Activated CD4-positive, alpha-beta T cell treated with anti-CD3 and anti-CD28 coated beads for 36 hours (primary cell): Measurements from ENCODE around the gene OSM. TPM values are rescaled to one million over a fixed set of nuclear protein-coding genes. Genes with fewer than 3 reads are reported as not detected.

ENCODE experiments used
- ATAC-seq: fragments of 200-7000 bp; cut with Tn5 transposase; one replicate; pipeline ENCODE4 v1.10.0; 2021; ENCODE audit warnings: mild to moderate bottlenecking, moderate library complexity
- CTCF ChIA-PET: fragments of 350-600 bp; sonication (Branson Sonifier 250); formaldehyde crosslinking; loops from one replicate; lab custom pipeline; 2021; ENCODE audit warnings: antibody characterized with exemption; lab: Charles Lee
- POLR2A ChIA-PET: fragments of 350-600 bp; sonication (Branson Sonifier 250); formaldehyde crosslinking; loops from one replicate; lab custom pipeline; 2021; ENCODE audit warnings: antibody characterized with exemption, inconsistent platforms; lab: Charles Lee
- DNase-seq: peaks from one replicate; pipeline ENCODE4 v3.0.0-alpha.2; 2020
- H3K27ac Mint-ChIP-seq: one replicate; pipeline ENCODE4 v1.8.0; 2021; ENCODE audit warnings: mixed read lengths
- H3K27me3 Mint-ChIP-seq: one replicate; pipeline ENCODE4 v1.8.0; 2021; ENCODE audit warnings: mixed read lengths
- H3K36me3 Mint-ChIP-seq: one replicate; pipeline ENCODE4 v1.8.0; 2021; ENCODE audit warnings: low read depth, mixed read lengths
- H3K4me1 Mint-ChIP-seq: one replicate; pipeline ENCODE4 v1.8.0; 2021; ENCODE audit warnings: mixed read lengths
- H3K4me3 Mint-ChIP-seq: one replicate; pipeline ENCODE4 v1.8.0; 2021; ENCODE audit warnings: mild to moderate bottlenecking, moderate library complexity, mixed read lengths
- H3K9me3 Mint-ChIP-seq: one replicate; pipeline ENCODE4 v1.8.0; 2021; ENCODE audit warnings: low read depth, mixed read lengths
- intact Hi-C, 2 experiments: fragments of 100-400 bp; cut with DNase I in 1 of 2; cut with micrococcal nuclease in 1 of 2; formaldehyde crosslinking; loops; one replicate each; pipeline versions ENCODE4 v1.14.2 to v1.15.1; 2022 to 2024; cut with DNase I, micrococcal nuclease
- total RNA-seq, 2 experiments: library from RNA; stranded (reverse); gene quantifications; one replicate each; pipeline ENCODE4 v1.2.3, GENCODE V29; 2021

Gene OSM
- total RNA-seq, 2 experiments from 2014 or later: 13.8 to 17.6 TPM

GRCh38 chr22:30297991-30298701 lies 31.5 kb upstream of the OSM start:
- peaks cover 37% of the 10 kb centered on the region for H3K36me3 Mint-ChIP-seq
- DNase-seq (no peak), ATAC-seq (no peak)
- ChIA-PET POLR2A (interaction anchor here (0.7 kb wide), 1 partner anchor 167 kb away, joined by 3 read pairs; no protein-coding TSS in a partner anchor), CTCF (interaction anchor here (0.6 to 3.8 kb wide), 5 partner anchors 10 to 745 kb away, joined by 3 to 20 read pairs (median 3); partner anchors contain the start of gene RNF215)
- peaks cover 65% of the 10 kb centered on the region for H3K4me1 Mint-ChIP-seq
- no peak overlapping the region for H3K4me3 Mint-ChIP-seq
- H3K27ac Mint-ChIP-seq: peak overlapping the region; percentile 11
- no peaks in the 10 kb centered on the region for H3K27me3 Mint-ChIP-seq
- intact Hi-C loops: no loop called here
- no peaks in the 10 kb centered on the region for H3K9me3 Mint-ChIP-seq

GRCh38 chr22:30297276-30297990 lies 30.8 kb upstream of the OSM start:
- H3K36me3 Mint-ChIP-seq: peaks cover 31% of the 10 kb centered on the region
- ChIA-PET POLR2A (interaction anchor here (0.7 kb wide), 1 partner anchor 166 kb away, joined by 3 read pairs; no protein-coding TSS in a partner anchor), CTCF (interaction anchor here (0.6 to 3.8 kb wide), 3 partner anchors 10 to 744 kb away, joined by 3 to 20 read pairs (median 3); no protein-coding TSS in a partner anchor)
- peak overlapping the region; percentile 76 for H3K27ac Mint-ChIP-seq
- ATAC-seq: no peak
- no peaks in the 10 kb centered on the region for H3K9me3 Mint-ChIP-seq
- no peak for DNase-seq
- H3K4me1 Mint-ChIP-seq: peaks cover 58% of the 10 kb centered on the region
- H3K27me3 Mint-ChIP-seq: no peaks in the 10 kb centered on the region
- H3K4me3 Mint-ChIP-seq: no peak overlapping the region
- intact Hi-C loops: no loop called here

GRCh38 chr22:30296833-30297232 lies 30.2 kb upstream of the OSM start:
- peaks cover 31% of the 10 kb centered on the region for H3K36me3 Mint-ChIP-seq
- ATAC-seq (no peak), DNase-seq (no peak)
- H3K4me3 Mint-ChIP-seq: no peak overlapping the region
- ChIA-PET CTCF (interaction anchor here (1.3 to 3.8 kb wide), 4 partner anchors 9 to 130 kb away, joined by 3 to 20 read pairs (median 4); no protein-coding TSS in a partner anchor), POLR2A (no interaction called here)
- no peaks in the 10 kb centered on the region for H3K27me3 Mint-ChIP-seq
- intact Hi-C loops: no loop called here
- peak overlapping the region; percentile 76 for H3K27ac Mint-ChIP-seq
- no peaks in the 10 kb centered on the region for H3K9me3 Mint-ChIP-seq
- peaks cover 52% of the 10 kb centered on the region for H3K4me1 Mint-ChIP-seq

- H3K4me1 Mint-ChIP-seq: peaks cover 47% of the 10 kb centered on the region
- peak overlapping the region; percentile 76 for H3K27ac Mint-ChIP-seq
- H3K4me3 Mint-ChIP-seq: no peak overlapping the region
- no peak for DNase-seq
- no peaks in the 10 kb centered on the region for H3K27me3 Mint-ChIP-seq
- peak; percentile 12 for ATAC-seq
- intact Hi-C loops: no loop called here
- ChIA-PET CTCF (interaction anchor here (0.5 to 3.8 kb wide), 8 partner anchors 9 to 188 kb away, joined by 3 to 20 read pairs (median 4); no protein-coding TSS in a partner anchor), POLR2A (no interaction called here)
- no peaks in the 10 kb centered on the region for H3K9me3 Mint-ChIP-seq
- peaks cover 29% of the 10 kb centered on the region for H3K36me3 Mint-ChIP-seq
These were observed 29.7 kb upstream of the OSM start for GRCh38 chr22:30296324-30296723.

GRCh38 chr22:30295576-30295975 lies 28.9 kb upstream of the OSM start:
- Mint-ChIP-seq H3K36me3 (peaks cover 25% of the 10 kb centered on the region), H3K4me1 (peaks cover 42% of the 10 kb centered on the region), H3K27ac (no peak overlapping the region), H3K9me3 (no peaks in the 10 kb centered on the region), H3K27me3 (no peaks in the 10 kb centered on the region), H3K4me3 (no peak overlapping the region)
- intact Hi-C loops: no loop called here
- POLR2A ChIA-PET: no interaction called here
- DNase-seq (no peak), ATAC-seq (no peak)
- CTCF ChIA-PET: interaction anchor here (0.7 to 3.8 kb wide), 7 partner anchors 8 to 188 kb away, joined by 3 to 20 read pairs (median 4); no protein-coding TSS in a partner anchor

GRCh38 chr22:30294830-30295229 lies 28.2 kb upstream of the OSM start:
- H3K4me1 Mint-ChIP-seq: peaks cover 49% of the 10 kb centered on the region
- CTCF ChIA-PET: interaction anchor here (1.0 to 1.2 kb wide), 2 partner anchors 11 to 15 kb away, joined by 3 to 4 read pairs; no protein-coding TSS in a partner anchor
- POLR2A ChIA-PET: no interaction called here
- H3K27me3 Mint-ChIP-seq: no peaks in the 10 kb centered on the region
- intact Hi-C loops: no loop called here
- H3K9me3 Mint-ChIP-seq: no peaks in the 10 kb centered on the region
- no peak for ATAC-seq
- peaks cover 25% of the 10 kb centered on the region for H3K36me3 Mint-ChIP-seq
- H3K4me3 Mint-ChIP-seq: no peak overlapping the region
- DNase-seq: no peak
- no peak overlapping the region for H3K27ac Mint-ChIP-seq

- DNase-seq (no peak), ATAC-seq (no peak)
- CTCF ChIA-PET: interaction anchor here (0.7 to 1.0 kb wide), 2 partner anchors 11 to 150 kb away, joined by 3 read pairs; no protein-coding TSS in a partner anchor
- POLR2A ChIA-PET: no interaction called here
- Mint-ChIP-seq H3K4me1 (peaks cover 48% of the 10 kb centered on the region), H3K36me3 (peaks cover 24% of the 10 kb centered on the region), H3K27ac (peak overlapping the region; percentile 4), H3K4me3 (no peak overlapping the region), H3K9me3 (no peaks in the 10 kb centered on the region), H3K27me3 (no peaks in the 10 kb centered on the region)
- intact Hi-C loops: no loop called here
These were observed 27.4 kb upstream of the OSM start for GRCh38 chr22:30294066-30294465.

GRCh38 chr22:30293026-30293425 lies 26.4 kb upstream of the OSM start:
- POLR2A ChIA-PET: no interaction called here
- H3K27ac Mint-ChIP-seq: no peak overlapping the region
- ATAC-seq (no peak), DNase-seq (no peak)
- CTCF ChIA-PET: interaction anchor here (0.6 to 6.5 kb wide), 2 partner anchors 95 to 112 kb away, joined by 4 to 202 read pairs; partner anchors contain the start of gene RNF215
- H3K4me3 Mint-ChIP-seq: no peak overlapping the region
- peaks cover 17% of the 10 kb centered on the region for H3K36me3 Mint-ChIP-seq
- H3K27me3 Mint-ChIP-seq: no peaks in the 10 kb centered on the region
- H3K4me1 Mint-ChIP-seq: peaks cover 40% of the 10 kb centered on the region
- H3K9me3 Mint-ChIP-seq: no peaks in the 10 kb centered on the region
- intact Hi-C loops: no loop called here

GRCh38 chr22:30292069-30292970 lies 25.7 kb upstream of the OSM start:
- Mint-ChIP-seq H3K27me3 (no peaks in the 10 kb centered on the region), H3K4me1 (peaks cover 37% of the 10 kb centered on the region), H3K4me3 (no peak overlapping the region), H3K27ac (no peak overlapping the region), H3K36me3 (peaks cover 15% of the 10 kb centered on the region), H3K9me3 (no peaks in the 10 kb centered on the region)
- intact Hi-C loops: no loop called here
- DNase-seq: no peak
- no peak for ATAC-seq
- CTCF ChIA-PET: interaction anchor here (0.6 to 6.5 kb wide), 4 partner anchors 11 to 131 kb away, joined by 4 to 202 read pairs (median 34); partner anchors contain the start of genes MTFP1 and RNF215
- POLR2A ChIA-PET: interaction anchor here (1.2 to 1.6 kb wide), 2 partner anchors 8 to 13 kb away, joined by 3 read pairs; no protein-coding TSS in a partner anchor

- intact Hi-C loops: no loop called here
- ATAC-seq (no peak), DNase-seq (no peak)
- no peak overlapping the region for H3K27ac Mint-ChIP-seq
- CTCF ChIA-PET: interaction anchor here (0.6 to 6.5 kb wide), 4 partner anchors 12 to 132 kb away, joined by 3 to 202 read pairs (median 34); partner anchors contain the start of genes MTFP1 and RNF215
- no peaks in the 10 kb centered on the region for H3K9me3 Mint-ChIP-seq
- peaks cover 15% of the 10 kb centered on the region for H3K36me3 Mint-ChIP-seq
- peaks cover 31% of the 10 kb centered on the region for H3K4me1 Mint-ChIP-seq
- no peaks in the 10 kb centered on the region for H3K27me3 Mint-ChIP-seq
- POLR2A ChIA-PET: interaction anchor here (0.6 to 1.6 kb wide), 3 partner anchors 9 to 61 kb away, joined by 3 read pairs; no protein-coding TSS in a partner anchor
- no peak overlapping the region for H3K4me3 Mint-ChIP-seq
These were observed 24.6 kb upstream of the OSM start for GRCh38 chr22:30291058-30291892.
